GM15510 (cell line): Measurements from ENCODE around the gene ACVR1B.

ENCODE experiments used
- POLR2A ChIP-seq: IDR thresholded peaks from 3 replicates; pipeline ENCODE4 v1.6.1; 2011; ENCODE audit warnings: borderline replicate concordance; ENCODE audit not compliant: insufficient read length; ENCODE audit errors: extremely low read depth

The ACVR1B gene

DNA sequence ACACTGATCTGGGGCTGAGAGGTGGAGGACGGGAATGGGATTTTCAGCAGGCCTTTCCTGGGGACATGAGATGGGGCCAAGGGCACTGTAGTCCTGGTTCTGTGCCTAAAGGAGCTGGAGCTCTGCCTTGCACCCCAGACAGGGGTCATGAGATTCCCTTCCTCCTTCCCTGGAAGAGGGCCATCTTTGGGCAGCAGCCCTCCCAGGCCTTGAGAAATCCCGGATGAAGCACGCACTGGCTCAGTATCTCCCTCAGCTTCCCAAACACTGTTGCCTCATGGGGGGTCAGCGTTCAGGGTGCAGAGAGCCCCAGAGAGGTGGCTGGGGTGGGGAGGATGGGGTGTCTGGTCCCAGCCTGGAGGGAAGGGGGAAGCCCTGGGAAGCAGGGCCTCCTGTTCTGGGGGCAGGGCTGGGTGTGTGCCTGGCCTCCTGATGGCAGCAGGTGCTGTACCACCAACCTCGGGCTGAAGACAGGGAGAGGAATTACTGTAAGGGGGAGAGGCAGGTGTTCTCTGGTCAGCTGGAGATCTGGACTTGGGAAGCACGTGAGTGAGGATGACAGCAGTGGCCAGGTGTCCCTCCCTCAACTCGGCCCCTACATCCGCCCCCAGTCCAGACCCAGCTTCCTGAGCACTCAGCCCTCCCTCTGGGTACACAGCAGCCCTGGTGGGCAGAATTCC is 91.3 kb downstream of the ACVR1B start:
- no peak for TF ChIP-seq POLR2A

DNA sequence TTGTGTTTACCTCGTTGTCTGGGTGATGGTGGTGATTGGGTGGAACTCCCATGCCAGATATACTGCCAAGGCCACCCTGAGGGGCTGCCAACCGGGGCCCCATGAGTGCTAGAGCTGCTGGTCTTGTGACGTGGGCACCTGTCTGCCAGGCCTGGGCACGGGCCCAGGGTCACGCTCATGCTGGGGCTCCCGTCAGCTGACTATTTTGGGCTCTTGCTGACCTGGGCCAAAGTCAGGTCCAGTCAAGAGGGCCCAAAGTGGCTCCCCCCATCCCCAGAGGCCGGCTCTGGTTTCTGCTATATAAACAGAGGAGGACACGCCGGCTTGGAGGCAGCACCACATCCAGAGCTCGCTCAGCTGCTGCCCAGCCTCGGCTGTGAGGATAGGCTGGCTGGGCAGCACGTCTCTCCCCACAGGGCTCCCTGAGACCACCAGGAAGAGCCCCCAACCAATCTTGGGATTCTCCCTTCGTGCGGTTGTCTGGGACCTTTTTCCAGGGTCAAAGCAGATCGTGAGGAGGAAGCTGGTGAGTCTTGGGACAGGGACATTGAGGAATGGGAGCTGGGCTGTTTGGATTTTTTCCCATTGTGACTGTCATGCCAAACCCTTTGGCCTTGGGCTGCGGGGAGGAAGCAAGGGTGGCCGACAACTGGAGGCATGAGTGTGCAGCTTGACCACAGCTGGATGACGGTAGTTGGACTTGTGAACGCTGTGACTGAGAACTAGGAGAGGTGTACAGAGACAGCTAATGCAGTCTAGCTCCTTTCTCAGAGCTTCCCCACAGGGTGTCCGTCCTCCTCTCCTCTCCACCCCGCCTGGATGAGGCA is 92.1 kb downstream of the ACVR1B start:
- TF ChIP-seq POLR2A: no peak

DNA sequence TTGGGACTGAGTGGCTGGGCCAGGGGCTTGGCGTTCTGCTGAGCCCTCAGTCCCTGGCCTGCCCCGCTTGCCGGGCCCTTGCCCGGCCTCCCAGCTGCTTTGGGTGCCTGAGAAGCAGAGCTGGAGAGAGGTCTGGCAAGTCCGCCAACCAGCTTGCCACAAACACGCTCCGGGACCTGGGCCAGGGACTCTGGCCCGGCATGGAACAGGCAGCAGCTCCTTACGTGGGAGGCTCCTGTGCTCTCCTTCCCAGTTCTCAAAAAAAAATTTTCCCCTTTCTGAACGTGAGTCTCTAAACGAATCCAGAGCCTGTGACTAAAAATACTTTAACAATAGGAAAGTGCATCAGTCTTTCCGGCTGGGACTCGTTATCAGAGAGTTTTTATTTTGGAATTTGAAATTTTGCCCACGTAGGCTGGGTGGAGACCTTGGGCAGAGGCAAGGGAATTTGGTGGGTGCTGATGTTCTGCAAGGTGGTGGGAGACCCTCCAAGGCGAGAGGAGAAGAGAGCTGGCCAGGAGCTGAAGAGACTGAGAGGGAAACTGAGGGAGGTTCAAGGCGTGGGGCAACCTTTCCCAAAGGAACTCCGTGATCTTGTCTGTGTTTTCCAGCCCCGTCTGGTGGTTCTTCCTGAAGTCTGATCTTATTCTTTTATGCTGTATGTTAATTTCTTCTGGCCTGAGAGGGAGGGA is 92.9 kb downstream of the ACVR1B start:
- TF ChIP-seq POLR2A: no peak

DNA sequence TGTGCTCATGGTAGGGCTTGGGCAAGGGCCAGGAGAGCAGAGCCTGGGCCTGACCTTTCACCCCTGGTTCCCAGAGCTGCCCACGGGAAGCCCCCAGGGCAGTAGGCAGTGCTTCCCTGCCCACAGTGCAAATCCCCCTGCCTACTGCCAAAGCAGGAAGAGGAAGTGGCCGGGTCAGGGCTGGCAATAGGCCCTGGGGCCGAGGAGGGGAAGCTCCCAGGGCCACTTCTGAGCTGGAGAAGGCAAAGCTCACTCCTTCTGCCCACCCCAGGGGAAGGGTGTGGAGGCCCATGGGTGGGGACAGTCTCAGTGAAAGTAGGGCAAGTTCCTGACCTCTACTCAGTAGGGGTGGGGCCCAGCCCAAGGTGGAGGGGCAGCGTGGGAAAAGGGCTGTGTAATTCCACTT is 94.3 kb downstream of the ACVR1B start:
- no peak for TF ChIP-seq POLR2A
